ENCODE results near the gene LDLRAD4.

DNA sequence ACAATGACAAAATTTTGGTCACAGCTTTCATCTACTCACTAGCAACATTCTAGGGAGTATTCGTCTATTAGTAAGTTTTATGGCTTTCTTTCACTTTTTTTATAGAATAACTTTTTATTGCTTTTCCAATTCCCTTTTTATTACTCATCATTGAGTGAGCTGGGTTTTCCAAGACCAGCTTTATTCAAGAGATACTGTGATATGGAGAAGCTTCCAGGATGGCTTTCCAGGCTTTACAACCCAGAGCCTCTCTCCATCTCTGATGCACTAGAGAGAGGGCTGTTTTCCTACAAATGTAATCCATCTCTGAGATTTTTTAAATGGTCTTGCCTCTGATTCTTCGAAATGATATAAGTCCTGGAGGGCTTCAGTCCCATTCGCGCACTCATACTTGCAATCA, 118.3 kb downstream of the LDLRAD4 start:
- no peak for TF ChIP-seq CTCF (IDR thresholded peaks at IDR 0.05)
- no peak for TF ChIP-seq POLR2A (IDR thresholded peaks at IDR 0.05)

Measured in lower leg skin (tissue), 3 donors.